Mesodermal cell (in vitro differentiated cells): Measurements from ENCODE around the gene PRSS2.

Source experiments
- H3K27ac ChIP-seq: 2 replicates; pipeline ENCODE4 v1.7.0; 2013; ENCODE audit warnings: mild to moderate bottlenecking, low read depth, low read length, moderate library complexity; ENCODE audit not compliant: severe bottlenecking
- H3K36me3 ChIP-seq: 2 replicates; pipeline ENCODE4 v1.7.1; 2013; ENCODE audit warnings: mild to moderate bottlenecking, low read length, moderate library complexity; ENCODE audit not compliant: control insufficient read depth, insufficient read depth
- H3K4me1 ChIP-seq: one replicate; pipeline ENCODE4 v1.7.1; 2013; ENCODE audit warnings: mild to moderate bottlenecking, low read length; ENCODE audit not compliant: insufficient read depth, control insufficient read depth, poor library complexity, severe bottlenecking
- H3K4me3 ChIP-seq: 2 replicates; pipeline ENCODE4 v1.7.0; 2013; ENCODE audit warnings: low read length, control low read depth, mild to moderate bottlenecking; ENCODE audit not compliant: insufficient read depth, poor library complexity, severe bottlenecking; ENCODE audit errors: extremely low read depth
- H3K9me3 ChIP-seq: 2 replicates; pipeline ENCODE4 v1.7.1; 2013; ENCODE audit warnings: mild to moderate bottlenecking, low read length, moderate library complexity; ENCODE audit not compliant: control insufficient read depth
- WGBS, 2 experiments: methylation state at CpG; one replicate each; pipeline ENCODE4 v1.1.5; 2013; ENCODE audit warnings: missing lambda C conversion rate in 2 of 2; ENCODE audit not compliant: insufficient coverage in 2 of 2; 5-methylcytosine and 5-hydroxymethylcytosine counted together

The PRSS2 gene

DNA sequence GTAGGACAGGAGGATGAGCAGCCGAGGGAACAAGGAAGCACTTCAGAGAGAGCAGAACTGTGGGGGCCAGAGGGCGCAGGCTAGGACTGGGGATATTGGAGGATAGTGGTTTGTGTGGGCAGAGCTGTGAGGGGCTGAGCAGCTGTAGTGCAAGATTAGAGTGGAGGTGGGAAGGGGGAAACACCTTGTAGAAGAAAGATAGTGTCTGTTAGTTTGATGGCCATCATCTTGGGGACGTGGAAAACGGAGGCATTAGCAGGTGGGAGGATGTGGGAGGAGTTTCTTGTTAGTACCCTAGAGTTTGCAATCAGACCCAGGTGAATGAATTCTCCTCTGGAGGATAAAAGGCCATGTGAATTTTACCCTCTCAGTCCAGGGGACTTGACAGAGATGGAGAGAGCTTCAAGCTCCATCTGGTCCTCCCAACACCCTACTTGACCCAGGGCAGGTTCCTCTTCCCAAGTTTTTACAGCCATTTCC, 34.0 kb downstream of the PRSS2 start:
- Histone ChIP-seq H3K4me3 (no peak overlapping the region), H3K27ac (no peak overlapping the region), H3K9me3 (peaks cover 7% of the 10 kb centered on the region), H3K36me3 (no peaks in the 10 kb centered on the region), H3K4me1 (peaks cover 17% of the 10 kb centered on the region)
- 73 to 81% methylated on average over 4 of the region's 4 CpGs for WGBS, 2 experiments

DNA sequence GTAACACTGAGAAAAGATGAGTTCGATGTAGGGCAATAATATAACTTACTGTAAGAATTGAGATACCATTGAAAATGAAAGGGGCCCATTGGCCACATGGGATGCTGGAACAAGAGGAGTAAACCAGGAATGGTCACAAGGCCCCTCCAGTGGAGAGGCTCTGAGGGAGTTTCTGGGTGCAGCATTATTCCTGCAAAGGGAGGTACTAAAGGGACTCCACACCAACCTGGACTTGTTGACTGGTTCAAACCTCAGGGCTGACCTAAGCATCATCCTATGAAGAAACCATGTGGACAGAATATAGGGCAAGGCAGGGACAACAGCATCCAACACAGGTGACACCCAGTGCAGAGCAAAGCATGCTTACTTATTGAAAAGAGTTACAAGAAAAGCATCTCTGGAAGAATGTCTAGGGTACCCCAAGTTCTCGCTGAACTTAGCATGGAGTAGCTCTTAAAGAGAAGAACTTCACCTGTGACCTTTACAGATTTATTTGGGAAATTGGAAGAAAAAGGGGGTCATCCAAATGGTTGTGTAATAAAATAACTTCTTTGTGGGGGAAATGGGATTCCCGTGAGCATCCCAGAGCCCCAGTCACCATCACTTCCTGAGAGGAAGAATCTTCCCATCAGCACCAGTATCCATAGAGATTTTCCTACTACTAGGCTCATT, 34.7 kb downstream of the PRSS2 start:
- Histone ChIP-seq H3K36me3 (no peaks in the 10 kb centered on the region), H3K4me3 (no peak overlapping the region), H3K27ac (no peak overlapping the region), H3K9me3 (peaks cover 7% of the 10 kb centered on the region), H3K4me1 (peaks cover 18% of the 10 kb centered on the region)
- 75 to 100% methylated on average over 1 of the region's 3 CpGs for WGBS, 2 experiments

DNA sequence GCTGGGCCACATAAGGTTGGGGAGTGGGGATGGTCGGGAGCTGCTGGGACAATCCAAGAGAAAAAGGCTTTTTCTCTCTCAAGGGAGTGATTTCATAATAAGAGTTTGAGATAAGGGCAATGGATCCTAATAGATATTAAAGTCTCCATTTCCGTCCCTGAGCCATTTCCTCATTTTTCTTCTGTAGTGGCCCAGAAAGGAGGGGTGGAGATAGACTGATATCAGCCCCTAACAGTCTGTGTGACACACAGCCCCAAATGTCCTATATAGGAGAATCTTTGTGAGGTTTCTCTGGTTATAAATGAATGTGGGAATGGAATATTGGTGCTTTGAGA, 35.2 kb downstream of the PRSS2 start:
- 71% methylated on average over 1 of the region's 2 CpGs; no CpG with 5 or more reads in 1 of the 2 experiments for WGBS, 2 experiments
- no peak overlapping the region for H3K27ac ChIP-seq
- peaks cover 7% of the 10 kb centered on the region for H3K9me3 ChIP-seq
- no peaks in the 10 kb centered on the region for H3K36me3 ChIP-seq
- no peak overlapping the region for H3K4me3 ChIP-seq
- H3K4me1 ChIP-seq, result peaks cover 18% of the 10 kb centered on the region

DNA sequence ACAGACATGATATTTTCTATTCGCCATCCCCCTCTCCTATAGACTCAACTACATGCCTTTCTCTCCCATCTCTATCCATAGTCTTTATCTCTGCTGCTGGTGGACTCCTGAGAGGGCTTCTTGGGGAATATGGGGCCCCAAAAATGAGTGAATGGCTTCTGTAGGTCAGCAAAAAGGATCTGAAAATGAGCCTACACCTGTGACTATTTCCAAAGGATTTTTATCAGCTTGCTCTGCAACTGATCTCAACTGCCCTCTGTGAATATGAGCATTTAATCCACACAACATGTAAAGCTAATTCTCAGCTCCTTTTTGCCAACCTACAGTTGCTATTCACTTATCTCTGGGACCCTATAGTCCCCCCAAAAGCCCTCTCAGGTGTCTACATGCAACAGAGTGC, 36.2 kb downstream of the PRSS2 start:
- peaks cover 20% of the 10 kb centered on the region for H3K4me1 ChIP-seq
- WGBS, 2 experiments, result no CpG with 5 or more reads among the region's 1 CpG
- peaks cover 7% of the 10 kb centered on the region for H3K9me3 ChIP-seq
- H3K27ac ChIP-seq, result no peak overlapping the region
- H3K36me3 ChIP-seq, result no peaks in the 10 kb centered on the region
- H3K4me3 ChIP-seq, result no peak overlapping the region

- H3K27ac ChIP-seq, result no peak overlapping the region
- H3K4me1 ChIP-seq, result peaks cover 30% of the 10 kb centered on the region
- WGBS, 2 experiments, result 100% methylated on average over 1 to 2 of the region's 3 CpGs
- no peaks in the 10 kb centered on the region for H3K36me3 ChIP-seq
- no peak overlapping the region for H3K4me3 ChIP-seq
- peaks cover 7% of the 10 kb centered on the region for H3K9me3 ChIP-seq
These were observed 37.2 kb downstream of the PRSS2 start for GRCh38 chr7:142807855-142808460.

DNA sequence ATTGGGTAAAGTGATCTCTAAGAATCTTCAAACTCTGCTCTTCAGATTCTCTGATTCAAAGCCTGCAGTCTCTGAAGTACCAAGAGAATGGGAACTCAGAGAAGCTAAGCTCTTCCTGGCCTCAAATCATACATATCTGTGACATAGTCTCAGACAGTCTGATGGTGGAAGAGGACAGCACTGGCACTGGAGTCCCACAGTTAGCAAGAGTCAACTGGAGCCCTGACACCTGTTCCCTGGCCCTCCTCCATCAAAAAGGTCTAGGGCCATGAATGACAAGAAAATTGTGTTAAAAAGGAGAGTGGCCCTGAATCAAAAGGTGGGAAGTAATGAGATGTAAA, 37.7 kb downstream of the PRSS2 start:
- Histone ChIP-seq H3K9me3 (peaks cover 7% of the 10 kb centered on the region), H3K4me1 (peaks cover 32% of the 10 kb centered on the region), H3K27ac (no peak overlapping the region), H3K4me3 (no peak overlapping the region), H3K36me3 (no peaks in the 10 kb centered on the region)

GRCh38 chr7:142808802-142809583, 38.2 kb downstream of the PRSS2 start:
- peaks cover 36% of the 10 kb centered on the region for H3K4me1 ChIP-seq
- H3K9me3 ChIP-seq, result peaks cover 7% of the 10 kb centered on the region
- 100% methylated on average over 1 of the region's 6 CpGs for WGBS, 2 experiments
- H3K4me3 ChIP-seq, result no peak overlapping the region
- H3K27ac ChIP-seq, result no peak overlapping the region
- H3K36me3 ChIP-seq, result no peaks in the 10 kb centered on the region

- H3K4me3 ChIP-seq, result no peak overlapping the region
- H3K9me3 ChIP-seq, result peaks cover 7% of the 10 kb centered on the region
- peaks cover 36% of the 10 kb centered on the region for H3K4me1 ChIP-seq
- no peak overlapping the region for H3K27ac ChIP-seq
- WGBS, 2 experiments, result no CpG with 5 or more reads among the region's 2 CpGs
- H3K36me3 ChIP-seq, result no peaks in the 10 kb centered on the region
These were observed 38.9 kb downstream of the PRSS2 start for GRCh38 chr7:142809671-142810070.

GRCh38 chr7:142811154-142811737, 40.5 kb downstream of the PRSS2 start:
- Histone ChIP-seq H3K36me3 (no peaks in the 10 kb centered on the region), H3K4me1 (peaks cover 36% of the 10 kb centered on the region), H3K4me3 (no peak overlapping the region), H3K9me3 (peaks cover 7% of the 10 kb centered on the region), H3K27ac (no peak overlapping the region)
- WGBS, 2 experiments, result 42 to 51% methylated on average over 3 to 4 of the region's 6 CpGs

- H3K9me3 ChIP-seq, result peaks cover 6% of the 10 kb centered on the region
- 71 to 79% methylated on average over 3 to 6 of the region's 7 CpGs for WGBS, 2 experiments
These were observed 41.9 kb downstream of the PRSS2 start for GRCh38 chr7:142812437-142813215.

More at GRCh38 chr7:142812437-142813215, 41.9 kb downstream of the PRSS2 start:
- peaks cover 35% of the 10 kb centered on the region for H3K4me1 ChIP-seq
- H3K36me3 ChIP-seq, result no peaks in the 10 kb centered on the region
- H3K4me3 ChIP-seq, result no peak overlapping the region
- peak overlapping the region; percentile 87 for H3K27ac ChIP-seq
